UCSD-AML1 (cell line): ENCODE results near the gene TOP2A.
"Not testable (repeated sequence)": the region's sequence is repeated elsewhere in the genome, so short reads cannot be mapped to it uniquely, and the experiment has no call there.

Source experiments
- DNase-seq: peaks from one replicate; lab custom pipeline; 2025; ENCODE audit not compliant: unreplicated experiment; lab: John Stamatoyannopoulos, UW

TOP2A gene

DNA sequence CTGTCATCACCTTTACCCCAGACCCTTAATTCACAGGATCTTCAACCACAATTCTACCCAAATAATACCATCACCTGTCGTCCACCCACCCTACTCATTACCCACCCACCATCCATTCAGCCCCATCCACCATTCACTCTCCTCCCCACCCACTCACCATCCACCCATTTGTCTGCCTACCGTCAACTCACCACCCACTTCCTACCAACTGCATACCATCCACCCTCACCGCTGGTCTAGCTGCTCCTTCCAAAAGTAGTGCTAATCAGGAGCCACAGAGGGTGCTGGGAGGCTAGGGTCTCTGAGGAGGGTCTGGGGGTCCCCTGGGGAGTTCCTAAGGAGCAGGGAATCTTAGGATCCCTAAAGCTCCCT lies 13.5 kb upstream of the TOP2A start:
- DNase-seq, result no peak

DNA sequence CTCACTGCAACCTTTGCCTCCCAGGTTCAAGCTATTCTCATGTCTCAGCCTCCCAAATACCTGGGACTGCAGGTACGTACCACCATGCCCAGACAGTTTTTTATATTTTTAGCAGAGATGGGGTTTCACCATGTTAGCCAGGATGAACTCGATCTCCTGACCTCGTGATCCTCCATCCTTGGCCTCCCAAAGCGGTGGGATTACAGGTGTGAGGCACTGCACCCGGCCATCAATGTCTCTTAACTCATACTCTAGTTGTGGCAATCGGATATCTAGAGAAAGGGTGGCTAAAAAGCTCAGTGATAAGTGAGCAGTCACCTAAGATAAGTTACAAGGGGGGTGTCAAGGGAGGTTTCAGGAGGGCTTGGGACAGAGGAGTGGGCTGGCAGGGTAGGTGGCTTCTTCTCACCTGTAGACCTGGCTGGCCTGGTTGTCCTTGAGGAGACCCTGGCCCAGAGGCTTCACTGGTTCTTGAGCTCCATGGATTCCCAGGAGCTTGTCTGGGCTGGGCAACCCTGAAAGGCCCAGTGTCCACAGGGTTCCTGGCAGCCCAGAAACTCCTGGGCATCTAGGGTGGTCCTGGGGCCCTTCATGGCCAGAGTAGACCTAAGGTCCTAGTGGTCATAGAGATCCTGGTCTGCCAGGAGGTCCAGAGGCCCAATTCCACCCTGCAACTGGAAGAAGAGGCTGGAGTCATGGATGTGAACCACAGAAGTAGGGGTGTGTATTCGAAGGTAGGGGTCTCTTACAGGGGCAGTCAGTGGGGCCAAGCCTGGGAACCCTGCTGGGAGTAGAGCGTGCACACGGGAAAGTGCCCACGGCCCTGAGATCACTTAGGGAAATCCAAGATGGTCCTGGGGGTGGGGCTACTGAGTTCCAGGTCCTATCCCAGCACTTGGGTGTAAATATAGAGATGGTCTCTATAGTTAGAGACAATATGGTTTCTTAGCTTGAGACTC lies 12.9 kb upstream of the TOP2A start:
- DNase-seq, result no peak

DNA sequence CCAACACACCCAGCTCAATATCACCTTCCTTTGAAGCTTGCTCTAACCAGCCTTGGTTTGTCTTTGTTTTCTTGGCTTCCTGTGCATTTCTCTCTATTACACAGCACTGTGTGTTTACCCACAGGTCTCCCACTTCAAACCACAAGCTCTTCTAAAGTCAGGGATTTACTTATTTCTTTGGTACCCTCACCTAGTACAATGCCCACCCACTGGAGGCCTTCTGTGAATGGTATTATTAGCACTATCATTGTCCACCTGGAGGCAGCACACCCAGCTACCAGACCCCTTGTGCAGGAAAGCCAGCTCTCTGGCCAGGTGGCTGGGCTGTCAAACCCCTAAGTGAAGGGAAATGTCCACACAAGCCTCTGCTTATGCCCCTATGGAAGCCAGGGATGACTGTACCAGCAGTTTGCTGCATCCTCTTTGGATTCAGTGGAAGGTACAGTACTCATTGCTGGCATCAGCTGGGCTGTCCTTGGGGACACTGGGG lies 9.4 kb upstream of the TOP2A start:
- DNase-seq, result no peak

DNA sequence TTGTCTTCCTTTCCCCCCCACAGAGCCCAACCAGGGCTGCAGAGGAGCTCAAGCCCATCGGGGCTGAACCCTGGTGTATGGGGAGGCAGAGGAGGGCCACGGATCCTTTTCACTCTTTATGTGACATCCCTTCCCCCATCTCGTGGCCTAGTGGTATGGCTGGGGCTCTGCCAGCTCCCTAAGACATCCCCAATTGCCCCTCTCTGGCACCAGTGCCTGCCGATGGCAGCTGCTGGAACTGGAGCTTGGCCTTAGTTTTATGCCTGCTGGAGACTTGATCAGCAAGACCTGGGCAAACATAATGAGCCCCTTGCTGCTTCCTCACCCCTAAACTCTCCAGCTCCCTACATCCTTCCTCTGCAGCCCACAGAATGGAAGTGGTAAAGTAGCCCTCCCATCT lies 8.0 kb upstream of the TOP2A start:
- DNase-seq, result peak; percentile 61

DNA sequence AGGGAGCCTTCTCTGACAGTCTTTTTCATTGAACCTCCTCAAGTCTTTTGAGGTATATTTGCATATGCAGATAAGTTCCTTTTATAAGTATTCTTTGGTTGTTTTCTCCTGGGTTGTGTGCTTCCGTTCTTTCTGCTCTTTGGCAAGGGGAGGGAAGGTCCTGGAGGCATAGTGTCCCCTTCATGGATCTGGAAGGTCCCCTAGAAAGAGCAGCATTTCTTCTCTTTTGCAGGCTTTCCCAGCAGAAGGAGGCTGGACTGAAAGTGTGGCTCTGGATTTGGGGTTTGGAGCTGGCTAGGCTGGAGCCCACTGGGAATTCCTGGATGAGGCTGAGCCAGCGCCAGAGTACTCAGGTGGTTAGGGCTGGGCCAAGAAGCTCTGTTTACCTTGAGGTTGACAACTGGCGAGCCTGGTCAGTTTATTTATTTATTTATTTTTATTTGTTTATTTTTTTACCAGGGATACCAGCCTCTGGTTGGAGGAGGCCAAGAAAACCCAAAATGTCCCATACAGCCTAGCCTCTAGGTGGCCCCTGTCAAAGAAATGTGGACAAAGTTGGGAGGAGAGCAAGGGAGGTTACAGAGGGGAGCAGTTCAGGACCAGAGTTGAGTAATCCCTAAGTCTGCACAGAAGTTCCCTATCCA lies 5.4 kb upstream of the TOP2A start:
- no peak for DNase-seq

DNA sequence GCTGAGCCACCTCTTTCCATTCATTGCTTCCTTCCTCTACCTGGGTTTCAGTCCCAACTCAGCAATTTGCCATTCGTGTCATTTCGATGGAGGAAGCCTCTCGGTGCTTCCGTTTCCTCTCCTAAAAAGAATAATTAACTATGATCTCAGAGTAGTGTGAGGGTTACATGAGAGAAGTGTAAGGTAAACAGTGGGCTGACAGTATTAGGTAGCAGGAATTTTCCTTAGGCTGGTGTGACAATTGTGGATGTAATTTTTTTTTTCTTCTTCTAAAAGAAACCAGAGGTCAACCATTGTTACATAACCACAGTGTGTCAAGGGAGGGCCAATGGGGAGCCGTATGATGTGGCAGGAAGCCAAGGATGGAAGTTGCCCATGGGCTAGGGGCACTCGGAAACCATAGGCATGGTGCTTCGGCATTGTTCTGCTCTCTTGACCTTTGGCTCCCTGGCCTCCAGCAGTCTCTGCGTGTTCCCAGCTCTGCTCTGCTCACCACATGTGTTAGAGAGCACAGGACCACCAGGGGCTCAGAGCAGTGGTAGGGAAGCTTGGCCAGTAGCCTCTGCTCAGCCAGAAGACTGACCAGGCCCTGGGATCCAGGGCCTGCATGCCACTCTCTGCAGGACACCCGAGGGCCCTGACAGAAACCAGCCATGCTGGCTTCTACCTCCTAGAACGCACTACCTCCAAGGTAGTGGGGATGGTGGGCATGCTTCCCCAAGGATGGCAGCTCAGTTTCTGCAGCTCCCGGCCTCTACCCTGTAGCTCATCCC lies 2.0 kb upstream of the TOP2A start:
- DNase-seq, result peak; percentile 40

DNA sequence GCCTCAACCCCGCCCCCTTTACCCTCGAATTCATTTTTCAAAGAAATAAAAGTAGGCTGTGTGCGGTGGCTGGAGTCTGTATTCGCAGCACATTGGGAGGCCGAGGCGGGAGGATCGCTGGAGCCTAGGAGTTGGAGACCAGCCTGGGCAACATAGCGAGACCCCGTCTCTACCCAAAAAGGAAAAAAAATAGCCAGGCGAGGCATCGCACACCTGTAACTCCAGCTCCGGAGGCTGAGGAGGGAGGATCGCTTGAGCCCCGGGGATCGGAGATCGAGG lies 671 bp upstream of the TOP2A start:
- no peak for DNase-seq

DNA sequence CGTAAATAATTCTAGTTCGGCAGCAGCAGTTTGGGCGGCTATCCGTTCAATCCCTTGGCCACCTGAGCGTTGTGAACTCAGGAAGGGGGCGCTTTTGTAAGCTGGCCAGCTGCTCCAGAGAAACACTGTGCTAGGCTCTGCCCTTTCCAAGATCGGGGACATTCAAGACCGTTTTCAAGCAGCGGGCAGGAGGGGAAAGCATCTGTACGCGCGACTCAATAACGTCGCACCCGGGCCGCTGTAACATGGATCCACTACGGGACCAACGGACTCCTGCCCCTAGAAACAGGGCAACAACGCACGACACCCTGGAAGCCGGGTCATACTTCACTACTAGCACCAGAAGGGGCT lies 463 bp downstream of the TOP2A start:
- DNase-seq, result no peak

DNA sequence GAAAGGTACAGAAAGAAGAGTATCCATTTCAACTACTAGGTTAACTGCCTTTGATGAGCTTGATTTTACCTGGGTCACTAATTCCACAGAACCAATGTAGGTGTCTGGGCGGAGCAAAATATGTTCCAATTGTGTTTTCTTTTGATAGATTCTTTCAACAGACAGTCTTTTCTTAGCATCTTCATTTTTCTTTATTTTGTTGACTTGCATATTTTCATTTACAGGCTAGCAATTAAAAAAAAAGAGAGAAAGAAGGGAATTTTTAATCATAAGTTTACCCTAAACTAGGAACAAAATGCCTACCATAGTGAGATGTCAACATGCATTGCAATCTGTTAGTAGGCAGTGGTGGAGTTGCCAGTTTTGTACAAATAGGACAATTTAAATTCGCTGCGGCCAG lies 1.0 kb downstream of the TOP2A start:
- no peak for DNase-seq

DNA sequence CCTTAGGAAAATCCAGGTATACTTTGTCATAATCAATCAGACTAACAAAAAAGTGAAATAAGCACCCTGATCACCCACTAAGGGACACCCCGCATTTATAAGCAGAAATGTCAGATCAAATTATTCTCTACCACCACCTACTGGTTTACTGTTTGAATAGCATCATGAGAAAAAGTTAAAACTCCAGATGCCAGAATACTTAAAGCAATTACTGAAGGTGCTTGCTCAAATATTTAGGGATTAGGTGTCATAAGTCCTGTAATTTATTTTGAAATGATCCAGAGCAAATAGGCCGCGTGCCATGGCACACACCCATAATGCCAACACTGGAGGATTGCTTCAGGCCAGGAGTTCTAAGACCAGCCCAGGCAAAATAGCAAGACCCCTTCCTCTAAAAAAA lies 2.3 kb downstream of the TOP2A start:
- DNase-seq, result no peak

DNA sequence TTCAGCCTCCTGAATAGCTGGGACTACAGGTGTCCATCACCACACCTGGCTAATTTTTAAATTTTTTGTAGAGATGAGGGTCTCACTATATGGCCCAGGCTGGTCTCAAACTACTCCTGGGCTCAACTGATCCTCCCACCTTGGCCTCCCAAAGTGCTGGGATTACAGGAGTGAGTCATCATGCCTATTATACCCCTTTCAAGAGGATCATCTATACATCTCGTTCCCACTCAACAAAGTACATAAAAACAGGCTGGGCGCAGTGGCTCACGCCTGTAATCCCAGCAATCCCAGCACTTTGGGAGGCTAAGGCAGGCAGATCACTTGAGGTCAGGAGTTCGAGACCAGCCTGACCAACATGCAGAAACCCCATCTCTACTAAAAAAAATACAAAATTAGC lies 3.4 kb downstream of the TOP2A start:
- not testable (repeated sequence) for DNase-seq

DNA sequence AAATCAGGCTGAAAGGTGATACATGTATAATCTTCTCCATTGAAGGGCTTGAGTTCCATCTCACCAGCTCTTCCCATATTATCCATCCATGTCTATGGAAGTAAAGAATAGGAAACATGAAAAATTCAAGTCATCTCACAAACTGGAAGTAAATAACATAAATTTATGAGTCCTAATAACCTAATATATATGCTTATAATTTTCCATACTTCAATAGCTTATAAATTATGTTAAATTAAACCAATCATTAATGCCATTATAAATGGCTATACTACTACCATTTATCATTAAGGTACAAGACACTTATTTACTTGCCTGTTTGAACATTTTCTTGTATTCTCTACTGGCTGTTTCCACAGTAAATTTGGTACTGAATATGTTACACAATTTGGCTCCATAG lies 4.8 kb downstream of the TOP2A start:
- no peak for DNase-seq

DNA sequence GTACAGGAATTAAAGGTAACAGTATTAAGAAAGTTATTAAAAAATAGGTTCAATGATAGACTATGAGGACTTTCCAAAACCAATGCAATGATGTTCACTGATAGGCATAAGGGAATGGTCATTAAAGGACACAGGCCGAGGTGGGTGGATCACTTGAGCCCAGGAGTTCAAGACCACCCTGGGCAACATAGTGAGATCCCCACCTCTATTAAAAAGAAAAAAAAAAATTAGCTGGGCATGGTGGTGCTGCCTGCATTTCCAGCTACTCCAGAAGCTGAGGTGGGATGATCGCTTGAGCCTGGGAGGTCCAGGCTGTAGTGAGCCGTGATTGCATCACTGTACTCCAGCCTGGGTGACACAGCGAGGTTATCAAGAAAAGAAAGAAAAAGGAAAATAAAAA lies 5.9 kb downstream of the TOP2A start:
- no peak for DNase-seq

DNA sequence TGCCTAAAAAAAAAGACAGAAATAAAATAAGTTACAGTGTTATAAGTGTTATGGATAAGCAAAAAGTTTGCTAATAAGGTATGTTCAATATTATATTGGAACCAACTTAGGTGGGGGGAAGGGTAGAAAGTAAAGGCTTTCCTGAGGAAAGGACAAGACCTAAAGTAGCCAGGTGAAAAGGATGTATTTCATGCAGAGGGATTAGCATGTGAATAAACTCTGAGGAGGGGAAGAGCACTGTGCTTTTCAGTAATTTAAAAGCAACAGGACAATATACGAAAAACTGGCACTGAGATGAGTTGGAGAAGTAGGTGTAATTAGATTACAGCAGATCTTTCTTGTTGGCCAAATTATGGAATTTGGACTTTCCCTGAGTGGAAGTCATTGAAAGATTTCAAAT lies 7.6 kb downstream of the TOP2A start:
- no peak for DNase-seq

DNA sequence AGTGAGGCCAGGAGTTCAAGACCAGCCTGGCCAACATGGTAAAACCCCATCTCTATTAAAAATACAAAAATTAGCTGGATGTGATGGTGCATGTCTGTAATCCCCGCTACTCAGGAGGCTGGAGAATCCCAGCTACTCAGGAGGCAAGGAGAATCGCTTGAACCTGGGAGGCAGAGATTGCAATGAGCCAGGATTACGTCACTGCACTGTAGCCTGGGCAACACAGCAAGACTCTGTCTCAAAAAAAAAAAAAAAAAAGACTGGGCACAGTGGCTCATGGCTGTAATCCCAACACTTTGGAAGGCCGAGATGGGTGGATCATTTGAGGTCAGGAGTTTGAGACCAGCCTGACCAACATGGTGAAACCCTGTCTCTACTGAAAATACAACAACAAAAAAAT lies 8.2 kb downstream of the TOP2A start:
- not testable (repeated sequence) for DNase-seq

DNA sequence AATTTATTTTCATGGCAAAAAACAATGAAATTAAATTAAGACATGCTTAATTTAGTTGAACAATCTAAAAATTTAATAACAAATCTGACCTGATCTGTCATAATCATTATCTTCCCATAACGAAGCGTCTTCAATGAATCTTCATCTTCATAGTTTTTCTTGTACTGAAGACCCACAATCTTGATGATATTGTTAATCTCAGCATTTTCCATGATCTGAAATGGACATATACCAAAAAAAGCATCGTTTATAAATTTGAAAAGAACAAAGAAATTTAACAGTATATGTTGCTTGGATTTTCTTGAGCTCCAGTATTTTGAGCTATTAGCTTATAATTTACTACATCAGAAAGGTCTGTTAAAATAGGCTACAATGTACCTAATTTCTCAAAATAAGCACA lies 10.2 kb downstream of the TOP2A start:
- no peak for DNase-seq

DNA sequence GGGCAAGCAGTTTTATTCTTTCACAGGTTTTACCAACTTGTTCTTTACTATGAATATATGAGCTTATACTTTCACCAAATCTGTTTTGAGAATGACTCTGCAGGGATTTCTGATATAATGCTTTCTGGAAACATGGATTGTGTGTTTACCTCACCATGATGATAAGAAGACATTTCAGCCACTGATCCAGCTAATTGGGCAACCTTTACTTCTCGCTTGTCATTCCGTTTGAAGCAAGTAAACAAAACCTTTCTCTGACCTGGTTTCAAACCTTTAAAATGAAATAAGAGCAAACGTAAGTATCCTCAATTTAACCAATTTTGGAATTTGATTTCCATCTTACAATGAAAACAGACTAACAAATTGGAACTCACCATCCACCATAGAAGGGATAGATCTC lies 13.7 kb downstream of the TOP2A start:
- no peak for DNase-seq

DNA sequence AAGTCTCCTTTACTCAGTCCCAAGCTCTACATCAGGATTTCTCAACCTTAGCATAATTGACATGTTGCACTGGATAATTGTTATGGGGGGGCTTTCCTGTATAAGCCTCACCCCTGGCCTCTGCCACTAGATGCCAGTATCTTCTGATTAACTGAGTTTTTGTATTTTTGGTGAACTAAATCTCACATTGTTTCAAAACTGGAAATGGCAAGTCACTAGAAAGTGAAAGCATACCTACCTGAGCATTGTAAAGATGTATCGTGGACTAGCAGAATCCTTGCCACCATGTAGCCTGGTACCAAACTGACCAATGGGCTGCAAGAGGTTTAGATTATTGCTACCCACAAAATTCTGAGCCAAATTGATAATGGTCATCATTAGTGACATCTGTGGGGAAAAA lies 15.0 kb downstream of the TOP2A start:
- no peak for DNase-seq

DNA sequence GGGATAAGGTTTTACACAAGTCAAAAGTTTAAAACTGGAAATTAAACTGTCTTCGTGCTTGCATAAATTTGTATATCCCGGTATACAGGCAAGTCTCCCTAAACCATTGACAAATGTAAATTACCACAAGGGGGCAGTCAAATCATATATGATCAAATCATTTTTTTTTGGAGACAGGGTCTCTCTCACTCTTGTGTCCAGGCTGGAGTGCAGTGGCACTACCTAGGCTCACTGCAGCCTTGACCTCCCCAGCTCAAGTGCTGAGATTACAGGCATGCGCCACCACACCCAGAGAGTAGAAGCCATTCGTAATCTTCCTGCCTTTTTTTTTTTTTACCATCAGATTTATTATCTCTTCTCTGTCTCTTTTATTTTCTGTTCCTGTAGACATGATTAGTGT lies 18.5 kb downstream of the TOP2A start:
- DNase-seq, result no peak

DNA sequence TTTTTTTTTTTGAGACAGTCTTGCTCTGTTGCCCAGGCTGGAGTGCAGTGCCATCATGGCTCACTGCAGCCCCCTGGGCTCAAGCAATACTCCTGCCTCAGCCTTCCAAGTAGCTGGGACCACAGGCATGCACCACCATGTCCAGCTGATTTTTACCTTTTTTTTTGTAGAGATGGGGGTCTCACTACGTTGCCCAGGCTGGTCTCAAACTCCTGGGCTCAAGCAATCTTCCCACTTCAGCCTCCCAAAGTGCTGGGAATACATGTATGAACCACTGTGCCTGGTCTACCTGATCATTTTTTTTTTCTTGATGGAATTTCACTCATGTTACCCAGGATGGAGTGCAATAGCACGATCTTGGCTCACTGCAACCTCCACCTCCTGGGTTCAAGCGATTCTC lies 31.1 kb downstream of the TOP2A start:
- DNase-seq, result not testable (repeated sequence)

DNA sequence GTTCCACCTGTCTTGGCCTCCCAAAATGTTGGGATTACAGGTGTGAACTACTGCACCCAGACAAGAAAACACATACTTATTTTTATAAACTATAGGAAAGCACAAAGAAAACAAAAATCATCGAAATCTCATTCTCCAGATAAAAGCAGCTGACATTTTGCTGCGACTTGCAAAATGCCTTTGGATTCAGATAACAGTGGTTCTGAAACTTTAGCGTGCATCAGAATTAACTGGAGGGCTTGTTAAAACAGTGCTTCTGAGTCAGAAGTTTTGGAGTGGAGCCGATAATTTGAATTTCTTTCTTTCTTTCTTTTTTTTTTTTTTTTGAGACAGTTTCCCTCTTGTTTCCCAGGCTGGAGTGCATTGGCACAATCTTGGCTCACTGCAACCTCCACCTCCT lies 35.4 kb downstream of the TOP2A start:
- DNase-seq, result no peak

DNA sequence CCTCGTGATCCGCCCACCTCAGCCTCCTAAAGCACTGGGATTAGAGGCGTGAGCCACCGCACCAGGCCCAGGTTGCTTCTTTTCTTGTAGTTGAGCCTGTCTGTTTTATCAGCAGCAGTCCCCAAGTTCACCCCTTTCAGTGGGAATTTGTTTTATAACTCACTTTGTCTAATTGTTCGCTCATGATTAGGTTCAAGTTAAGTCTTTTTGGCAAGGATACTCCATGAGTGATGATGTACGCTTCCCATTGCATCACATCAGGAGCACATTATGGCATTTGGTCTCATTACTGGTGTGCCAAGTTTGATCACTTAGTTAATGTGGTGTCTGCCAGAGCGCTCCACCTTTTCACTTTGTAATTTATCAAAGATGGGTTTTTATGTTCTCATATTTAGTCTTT lies 38.7 kb downstream of the TOP2A start:
- no peak for DNase-seq
